Activated B cell treated with CpG ODN at 0.5 μM for 24 hours (primary cell): Measurements from ENCODE around the gene ARHGAP24. TPM values are rescaled to one million over a fixed set of nuclear protein-coding genes. Genes with fewer than 3 reads are reported as not detected.

ENCODE experiments used
- ATAC-seq: fragments of 200-7000 bp; cut with Tn5 transposase; one replicate; pipeline ENCODE4 v1.10.0; 2021; ENCODE audit warnings: low read depth, mild to moderate bottlenecking, moderate library complexity
- CTCF ChIA-PET: fragments of 350-600 bp; sonication (Branson Sonifier 250); formaldehyde crosslinking; loops from one replicate; lab custom pipeline; 2021; ENCODE audit warnings: antibody characterized with exemption; lab: Charles Lee
- POLR2A ChIA-PET: fragments of 350-600 bp; sonication (Branson Sonifier 250); formaldehyde crosslinking; loops from one replicate; lab custom pipeline; 2021; ENCODE audit warnings: antibody characterized with exemption; lab: Charles Lee
- DNase-seq: peaks from one replicate; pipeline ENCODE4 v3.0.0; 2022
- H3K27ac Mint-ChIP-seq: one replicate; pipeline ENCODE4 v1.8.0; 2020; ENCODE audit warnings: mixed read lengths
- H3K27me3 Mint-ChIP-seq: one replicate; pipeline ENCODE4 v1.8.0; 2021; ENCODE audit warnings: mixed read lengths
- H3K36me3 Mint-ChIP-seq: one replicate; pipeline ENCODE4 v1.8.0; 2021; ENCODE audit warnings: low read depth, mixed read lengths
- H3K4me1 Mint-ChIP-seq: one replicate; pipeline ENCODE4 v1.8.0; 2021; ENCODE audit warnings: mixed read lengths
- H3K4me3 Mint-ChIP-seq: one replicate; pipeline ENCODE4 v1.8.0; 2020; ENCODE audit warnings: mild to moderate bottlenecking, mixed read lengths
- H3K9me3 Mint-ChIP-seq: one replicate; pipeline ENCODE4 v1.8.0; 2020; ENCODE audit warnings: mixed read lengths
- intact Hi-C: fragments of 100-400 bp; cut with micrococcal nuclease; formaldehyde crosslinking; loops from one replicate; pipeline ENCODE4 v1.15.1; 2024
- total RNA-seq: library from RNA; stranded (reverse); gene quantifications from 2 replicates; pipeline ENCODE4 v1.2.3, GENCODE V29; 2022
- TF ChIP-seq, protein P1 (sequence below): fragments of 200-600 bp; IDR thresholded peaks from one replicate; pipeline ENCODE4 v1.8.0; 2022; ENCODE audit warnings: antibody characterized with exemption, mild to moderate bottlenecking

Gene ARHGAP24
- total RNA-seq, 1 donor from 2014 or later = 231 TPM

DNA sequence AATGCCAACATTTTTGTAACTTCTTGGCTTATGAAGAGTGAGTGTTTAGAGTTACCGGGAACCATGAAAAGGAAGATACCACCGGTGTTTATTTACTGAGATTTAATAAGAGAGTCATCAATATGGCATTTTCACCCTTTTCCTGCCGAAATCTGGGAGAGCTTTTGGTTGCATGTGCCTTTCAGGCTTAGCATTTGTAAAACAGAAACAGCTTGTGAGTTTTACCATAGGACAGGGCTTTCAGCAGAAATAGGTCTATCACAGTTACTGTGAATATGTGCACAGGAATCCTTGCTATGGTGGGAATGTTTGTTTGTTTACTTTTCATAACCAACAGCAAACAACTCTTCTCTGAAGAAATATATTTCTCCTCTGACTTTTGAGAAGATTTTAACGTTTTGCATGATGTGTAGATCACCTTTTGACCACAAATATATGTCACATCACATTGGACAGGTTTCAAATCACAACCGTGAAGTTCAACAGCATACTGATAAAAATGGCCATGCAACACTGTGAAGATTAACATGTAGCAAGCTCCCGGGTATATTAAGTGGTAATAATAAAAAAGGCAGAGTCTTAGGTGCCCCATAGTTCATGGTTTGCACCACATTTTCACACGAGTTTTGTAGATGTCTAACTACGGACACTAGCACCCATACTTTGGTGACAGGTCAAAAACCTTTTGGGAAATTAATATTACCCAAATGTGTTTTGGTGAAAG is 21.3 kb downstream of the ARHGAP24 start:
- no peak for DNase-seq
- CTCF ChIA-PET = interaction anchor here (0.7 kb wide), 1 partner anchor 21 kb away, joined by 3 read pairs; the partner anchor contains the start of gene ARHGAP24
- H3K4me3 Mint-ChIP-seq = no peak overlapping the region
- peak overlapping the region; percentile 68 for H3K27ac Mint-ChIP-seq
- H3K36me3 Mint-ChIP-seq = peaks cover 19% of the 10 kb centered on the region
- H3K27me3 Mint-ChIP-seq = no peaks in the 10 kb centered on the region
- TF ChIP-seq, protein P1, sequence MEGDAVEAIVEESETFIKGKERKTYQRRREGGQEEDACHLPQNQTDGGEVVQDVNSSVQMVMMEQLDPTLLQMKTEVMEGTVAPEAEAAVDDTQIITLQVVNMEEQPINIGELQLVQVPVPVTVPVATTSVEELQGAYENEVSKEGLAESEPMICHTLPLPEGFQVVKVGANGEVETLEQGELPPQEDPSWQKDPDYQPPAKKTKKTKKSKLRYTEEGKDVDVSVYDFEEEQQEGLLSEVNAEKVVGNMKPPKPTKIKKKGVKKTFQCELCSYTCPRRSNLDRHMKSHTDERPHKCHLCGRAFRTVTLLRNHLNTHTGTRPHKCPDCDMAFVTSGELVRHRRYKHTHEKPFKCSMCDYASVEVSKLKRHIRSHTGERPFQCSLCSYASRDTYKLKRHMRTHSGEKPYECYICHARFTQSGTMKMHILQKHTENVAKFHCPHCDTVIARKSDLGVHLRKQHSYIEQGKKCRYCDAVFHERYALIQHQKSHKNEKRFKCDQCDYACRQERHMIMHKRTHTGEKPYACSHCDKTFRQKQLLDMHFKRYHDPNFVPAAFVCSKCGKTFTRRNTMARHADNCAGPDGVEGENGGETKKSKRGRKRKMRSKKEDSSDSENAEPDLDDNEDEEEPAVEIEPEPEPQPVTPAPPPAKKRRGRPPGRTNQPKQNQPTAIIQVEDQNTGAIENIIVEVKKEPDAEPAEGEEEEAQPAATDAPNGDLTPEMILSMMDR = no peak
- intact Hi-C loops = loop anchor here (10.0 kb wide), 1 partner anchor 469 kb away; no protein-coding TSS in a partner anchor
- ATAC-seq = no peak
- H3K4me1 Mint-ChIP-seq = peaks cover 74% of the 10 kb centered on the region
- POLR2A ChIA-PET = interaction anchor here (0.6 kb wide), 1 partner anchor 22 kb away, joined by 3 read pairs; no protein-coding TSS in a partner anchor
- no peaks in the 10 kb centered on the region for H3K9me3 Mint-ChIP-seq

DNA sequence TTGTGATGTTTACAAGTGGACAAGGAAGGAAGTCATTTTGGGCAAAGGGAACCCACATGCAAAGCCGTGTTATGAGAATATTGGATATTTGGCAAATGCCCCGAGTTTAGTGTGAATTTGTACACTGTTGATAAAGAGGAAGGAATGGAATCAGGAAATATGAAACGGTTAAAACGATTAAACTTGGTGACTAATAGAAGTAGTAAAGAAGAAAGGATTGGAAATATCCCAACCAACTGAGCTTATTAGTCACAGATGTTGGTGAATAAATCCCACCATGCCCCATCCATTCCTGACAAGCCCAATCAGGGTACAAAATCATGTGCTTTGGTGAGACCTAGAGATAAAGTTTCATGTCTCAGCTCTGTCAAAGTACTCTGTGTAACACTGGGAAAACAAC is 22.0 kb downstream of the ARHGAP24 start:
- DNase-seq (no peak), ATAC-seq (no peak)
- Mint-ChIP-seq H3K9me3 (no peaks in the 10 kb centered on the region), H3K4me1 (peaks cover 73% of the 10 kb centered on the region), H3K4me3 (no peak overlapping the region), H3K27me3 (no peaks in the 10 kb centered on the region), H3K27ac (peak overlapping the region; percentile 68), H3K36me3 (peaks cover 19% of the 10 kb centered on the region)
- CTCF ChIA-PET = no interaction called here
- intact Hi-C loops = loop anchor here (10.0 kb wide), 1 partner anchor 468 kb away; no protein-coding TSS in a partner anchor
- TF ChIP-seq, protein P1 = no peak
- POLR2A ChIA-PET = interaction anchor here (0.5 to 2.8 kb wide), 5 partner anchors 10 to 114 kb away, joined by 3 to 27 read pairs (median 5); partner anchors contain the start of gene ARHGAP24

- DNase-seq (peak; percentile 35), ATAC-seq (peak; percentile 98)
- Mint-ChIP-seq H3K27me3 (no peaks in the 10 kb centered on the region), H3K4me3 (peak overlapping the region; percentile 44), H3K9me3 (peaks cover 2% of the 10 kb centered on the region), H3K36me3 (peaks cover 18% of the 10 kb centered on the region), H3K4me1 (peaks cover 75% of the 10 kb centered on the region), H3K27ac (peak overlapping the region; percentile 81)
- CTCF ChIA-PET = interaction anchor here (1.6 kb wide), 1 partner anchor 24 kb away, joined by 5 read pairs; the partner anchor contains the start of gene ARHGAP24
- TF ChIP-seq, protein P1 = no peak
- intact Hi-C loops = loop anchor here (1.0 to 10.0 kb wide), 6 partner anchors 8 to 467 kb away; partner anchors contain the start of gene ARHGAP24
- POLR2A ChIA-PET = interaction anchor here (1.0 to 2.8 kb wide), 8 partner anchors 8 to 58 kb away, joined by 3 to 27 read pairs (median 4); partner anchors contain the start of gene ARHGAP24
These were observed 23.3 kb downstream of the ARHGAP24 start for GRCh38 chr4:85498068-85498733.

DNA sequence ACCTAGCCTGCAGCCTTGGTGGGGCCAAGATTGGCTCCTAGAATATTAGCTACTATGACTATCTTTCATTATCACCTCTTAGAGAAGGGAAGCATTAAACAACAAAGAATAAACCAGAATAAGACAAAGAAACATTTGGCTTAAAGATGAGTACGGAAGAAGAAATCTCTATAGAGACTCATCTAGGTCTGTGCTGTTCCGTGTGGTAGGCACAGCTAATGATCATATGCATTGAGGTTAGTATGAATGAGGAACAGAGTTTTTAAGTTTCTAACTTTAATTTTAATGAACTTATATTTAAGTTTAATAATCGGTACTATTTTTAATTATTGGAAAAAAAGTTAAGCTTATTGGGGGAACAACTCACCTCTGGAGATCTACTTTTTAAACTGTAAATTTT is 24.6 kb downstream of the ARHGAP24 start:
- peak overlapping the region; percentile 59 for H3K27ac Mint-ChIP-seq
- H3K4me3 Mint-ChIP-seq = no peak overlapping the region
- H3K9me3 Mint-ChIP-seq = peaks cover 8% of the 10 kb centered on the region
- H3K36me3 Mint-ChIP-seq = peaks cover 24% of the 10 kb centered on the region
- ChIA-PET POLR2A (interaction anchor here (0.7 to 2.8 kb wide), 4 partner anchors 10 to 234 kb away, joined by 3 to 27 read pairs (median 10); partner anchors contain the start of gene ARHGAP24), CTCF (interaction anchor here (1.6 kb wide), 1 partner anchor 25 kb away, joined by 5 read pairs; the partner anchor contains the start of gene ARHGAP24)
- DNase-seq (no peak), ATAC-seq (no peak)
- intact Hi-C loops = loop anchor here (2.0 to 10.0 kb wide), 5 partner anchors 17 to 465 kb away; partner anchors contain the start of gene ARHGAP24
- H3K4me1 Mint-ChIP-seq = peaks cover 80% of the 10 kb centered on the region
- TF ChIP-seq, protein P1 = no peak
- no peaks in the 10 kb centered on the region for H3K27me3 Mint-ChIP-seq
